HG03378 (cell line): ENCODE measurements around the gene LIN37.

Source experiments
- ATAC-seq: cut with Tn5 transposase; IDR thresholded peaks from one replicate; pipeline ENCODE4 v1.9.1; 2021; ENCODE audit warnings: mild to moderate bottlenecking, moderate library complexity; ENCODE audit not compliant: unreplicated experiment

The LIN37 gene

GRCh38 chr19:35751839-35752745 is 3.7 kb downstream of the LIN37 start:
- ATAC-seq = no peak

- no peak for ATAC-seq
Measured at GRCh38 chr19:35752746-35753350, 4.5 kb downstream of the LIN37 start.

GRCh38 chr19:35753634-35754369 is 5.4 kb downstream of the LIN37 start:
- ATAC-seq = no peak

- no peak for ATAC-seq
Measured at GRCh38 chr19:35754370-35755130, 6.2 kb downstream of the LIN37 start.

- no peak for ATAC-seq
Measured at GRCh38 chr19:35755131-35755549, 6.8 kb downstream of the LIN37 start.

GRCh38 chr19:35755550-35756376 is 7.4 kb downstream of the LIN37 start:
- no peak for ATAC-seq

GRCh38 chr19:35756377-35757230 is 8.2 kb downstream of the LIN37 start, which contains the start of gene HSPB6:
HSPB6 (minus strand) TSS chr19:35757029; CDS start chr19:35757008, 21 bp downstream.
- no peak for ATAC-seq

GRCh38 chr19:35757231-35757748 is 8.9 kb downstream of the LIN37 start:
- peak; percentile 2 for ATAC-seq

- ATAC-seq = peak; percentile 94
Measured at GRCh38 chr19:35757749-35758608, 9.6 kb downstream of the LIN37 start, which contains the start of gene PROSER3. PROSER3 (plus strand) TSS chr19:35758176; CDS start chr19:35758216, 40 bp downstream.

GRCh38 chr19:35759697-35760096 is 11.3 kb downstream of the LIN37 start:
- ATAC-seq = no peak

GRCh38 chr19:35760711-35761349 is 12.5 kb downstream of the LIN37 start:
- no peak for ATAC-seq

- no peak for ATAC-seq
Measured at GRCh38 chr19:35764432-35765315, 16.3 kb downstream of the LIN37 start.

GRCh38 chr19:35766571-35767104 is 18.3 kb downstream of the LIN37 start:
- no peak for ATAC-seq

- no peak for ATAC-seq
Measured at GRCh38 chr19:35767288-35768081, 19.1 kb downstream of the LIN37 start.

GRCh38 chr19:35768082-35768421 is 19.7 kb downstream of the LIN37 start:
- ATAC-seq = no peak
